HG02678 (cell line): Measurements from ENCODE around the gene STRADB.
"Not testable (repeated sequence)": the region's sequence is repeated elsewhere in the genome, so short reads cannot be mapped to it uniquely, and the experiment has no call there.

Experiments used
- ATAC-seq: cut with Tn5 transposase; IDR thresholded peaks from one replicate; pipeline ENCODE4 v1.9.1; 2021; ENCODE audit warnings: mild to moderate bottlenecking, moderate library complexity; ENCODE audit not compliant: unreplicated experiment

The STRADB gene

DNA sequence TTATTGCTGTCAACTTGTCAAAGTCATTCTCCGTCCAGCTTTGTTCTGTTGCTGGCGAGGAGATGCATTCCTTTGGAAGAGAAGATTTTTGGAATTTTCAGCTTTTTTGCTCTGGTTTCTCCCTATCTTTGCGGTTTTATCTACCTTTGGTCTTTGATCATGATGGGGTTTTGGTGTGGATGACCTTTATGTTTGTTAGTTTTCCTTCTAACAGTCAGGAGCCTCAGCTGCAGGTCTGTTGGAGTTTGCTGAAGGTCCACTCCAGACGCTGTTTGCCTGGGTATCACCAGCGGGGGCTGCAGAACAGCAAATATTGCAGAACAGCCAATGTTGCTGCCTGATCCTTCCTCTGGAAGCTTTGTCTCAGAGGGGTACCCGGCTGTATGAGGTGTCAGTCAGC lies 21.7 kb upstream of the STRADB start:
- ATAC-seq = not testable (repeated sequence)

DNA sequence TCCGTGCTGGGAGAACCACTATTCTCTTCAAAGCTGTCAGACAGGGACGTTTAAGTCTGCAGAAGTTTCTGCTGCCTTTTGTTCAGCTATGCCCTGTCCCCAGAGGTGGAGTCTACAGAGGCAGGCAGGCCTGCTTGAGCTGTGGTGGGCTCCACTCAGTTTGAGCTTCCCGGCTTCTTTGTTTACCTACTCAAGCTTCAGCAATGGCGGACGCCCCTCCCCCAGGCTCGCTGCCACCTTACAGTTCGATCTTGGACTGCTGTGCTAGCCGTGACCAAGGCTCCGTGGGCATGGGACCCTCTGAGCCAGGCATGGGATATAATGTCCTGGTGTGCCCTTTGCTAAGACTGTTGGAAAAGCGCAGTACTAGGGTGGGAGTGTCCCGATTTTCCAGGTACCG lies 21.2 kb upstream of the STRADB start:
- ATAC-seq = not testable (repeated sequence)

DNA sequence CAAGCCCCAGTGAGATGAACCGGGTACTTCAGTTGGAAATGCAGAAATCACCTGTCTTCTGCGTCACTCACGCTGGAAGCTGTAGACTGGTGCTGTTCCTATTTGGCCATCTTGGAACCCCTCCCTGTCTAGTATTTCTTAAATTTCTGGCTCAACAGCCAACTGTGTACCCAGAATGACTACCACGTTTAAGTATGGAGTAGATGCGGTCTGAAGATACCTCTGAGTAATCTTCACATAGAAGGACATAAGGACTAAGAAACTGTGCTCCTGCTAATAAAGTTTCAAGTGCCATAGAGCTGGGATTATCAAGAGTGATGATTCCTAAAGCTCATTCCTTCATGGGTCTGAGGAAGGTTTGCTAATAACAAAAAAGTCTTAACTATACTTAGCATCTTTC lies 20.7 kb upstream of the STRADB start:
- ATAC-seq = no peak

DNA sequence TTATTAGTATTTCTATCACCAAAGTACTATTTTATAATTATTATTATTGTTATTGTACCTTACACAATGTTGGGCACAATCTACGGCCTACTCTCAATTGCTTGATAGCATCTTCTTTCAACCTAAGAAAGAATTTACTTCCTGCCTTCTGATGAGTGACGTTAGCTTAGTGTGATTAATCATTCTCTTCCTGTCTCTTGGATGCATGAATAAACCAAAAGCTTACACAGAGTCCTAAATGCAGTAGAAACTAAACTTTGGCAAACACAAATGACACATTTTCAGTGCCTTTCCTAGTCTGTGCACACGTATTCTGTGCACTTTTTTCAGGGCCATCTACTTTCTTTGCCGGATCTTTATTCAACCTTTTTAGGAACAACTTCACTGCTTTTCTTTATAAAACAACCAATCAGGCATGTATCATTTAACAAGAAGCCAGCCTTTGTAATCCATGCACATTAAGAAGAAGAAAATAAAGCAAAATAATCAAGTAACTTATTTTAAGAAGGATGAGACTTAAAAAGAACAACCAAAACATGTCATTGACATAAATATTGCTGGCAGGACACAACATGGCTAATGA lies 19.4 kb upstream of the STRADB start:
- ATAC-seq = no peak

DNA sequence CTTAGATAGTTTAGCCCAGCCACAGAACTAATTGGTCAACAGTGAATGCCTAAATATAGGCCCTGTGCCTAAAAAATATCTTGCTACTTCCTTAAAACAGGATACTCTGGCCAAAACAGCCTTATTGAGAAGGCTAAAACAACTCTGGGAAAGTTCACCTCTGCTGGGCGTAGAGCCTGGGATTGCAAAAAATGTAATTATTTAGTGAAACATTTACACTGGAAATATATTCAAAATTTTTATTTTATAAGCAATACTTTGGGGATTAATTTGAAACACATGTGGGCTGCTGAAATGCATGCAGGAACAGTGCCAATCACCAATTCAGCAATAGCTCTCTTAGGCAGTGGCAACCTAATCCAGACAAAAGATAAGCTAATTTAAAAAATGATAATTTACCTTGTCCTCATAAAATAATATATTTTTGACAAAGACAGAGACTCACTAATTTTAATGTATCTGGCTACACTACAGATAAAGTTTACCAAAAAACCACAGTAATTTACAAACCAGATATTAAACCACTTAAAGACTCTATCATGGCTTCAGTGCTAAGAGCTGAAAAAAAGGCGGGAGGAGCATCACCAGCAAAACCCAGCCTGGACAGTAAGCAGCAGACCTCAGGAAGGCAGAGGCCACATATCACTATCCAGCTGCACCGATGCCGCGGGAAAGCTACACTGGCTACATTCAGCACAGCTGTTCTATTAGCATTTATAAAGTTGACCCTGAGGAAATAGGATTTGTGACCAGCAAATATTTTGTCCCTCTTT lies 18.7 kb upstream of the STRADB start:
- no peak for ATAC-seq

DNA sequence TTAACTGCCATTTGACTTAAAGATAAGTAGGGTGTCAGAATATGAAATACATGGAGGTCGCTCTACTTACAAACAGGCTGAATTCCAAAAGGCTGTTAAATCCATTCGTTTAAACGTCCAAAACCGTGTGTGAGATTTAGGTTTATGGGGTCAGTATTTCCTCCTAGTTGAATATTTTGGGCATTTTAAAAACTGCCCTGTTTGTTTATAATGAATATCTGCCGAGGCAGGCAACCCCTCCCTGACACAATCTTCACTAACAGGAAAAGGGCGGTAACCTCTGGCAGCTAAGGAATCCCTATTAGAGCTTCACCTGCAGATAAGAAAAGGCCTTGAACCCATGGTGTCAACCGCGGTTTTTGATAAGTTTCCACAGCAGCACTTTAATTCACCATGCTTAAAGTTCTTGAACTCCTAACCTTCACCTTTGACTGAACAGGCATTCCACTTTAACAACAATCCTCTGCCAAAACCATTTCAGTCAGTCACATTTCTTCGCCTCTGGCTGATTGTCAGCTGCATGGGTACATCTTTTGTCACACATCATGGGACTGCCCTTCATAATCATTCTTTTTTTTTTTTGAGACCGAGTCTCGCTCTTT lies 18.0 kb upstream of the STRADB start:
- no peak for ATAC-seq

DNA sequence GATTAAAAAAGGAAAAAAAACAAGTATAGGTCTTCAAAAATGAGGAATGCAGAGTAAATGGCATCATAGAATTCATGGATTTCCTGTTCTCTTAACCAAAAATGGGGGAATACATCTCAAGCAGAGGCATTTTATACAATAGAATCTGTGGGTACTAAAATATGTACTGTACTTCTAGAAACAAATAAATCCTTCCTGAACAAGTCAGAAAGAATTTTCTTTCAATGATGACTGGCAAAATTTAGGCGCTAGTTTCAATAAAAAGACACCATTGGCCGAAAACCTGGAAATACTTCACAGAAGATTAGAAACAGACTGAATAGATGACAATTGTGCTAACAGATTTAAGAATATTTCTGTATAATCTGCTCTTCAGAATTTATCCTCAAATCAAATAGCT lies 15.4 kb upstream of the STRADB start:
- no peak for ATAC-seq

DNA sequence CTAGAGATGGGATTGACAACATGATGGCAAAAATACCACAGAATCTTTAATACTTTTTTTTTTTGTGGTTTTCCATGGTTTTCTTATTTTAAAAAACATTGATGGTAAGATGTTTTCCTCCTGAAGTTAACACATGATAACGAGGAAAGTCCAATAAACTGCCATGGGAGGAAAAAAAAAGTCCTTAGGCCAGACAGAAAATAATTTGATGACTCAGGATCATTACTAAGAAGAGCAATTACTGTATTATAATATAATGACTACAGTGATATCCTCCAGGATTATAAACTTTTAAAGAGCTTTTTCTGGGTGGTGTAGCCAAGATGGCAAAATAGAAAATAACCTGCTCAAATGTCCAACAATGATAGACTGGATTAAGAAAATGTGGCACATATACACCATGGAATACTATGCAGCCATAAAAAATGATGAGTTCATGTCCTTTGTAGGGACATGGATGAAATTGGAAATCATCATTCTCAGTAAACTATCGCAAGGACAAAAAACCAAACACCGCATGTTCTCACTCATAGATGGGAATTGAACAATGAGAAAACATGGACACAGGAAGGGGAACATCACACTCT lies 12.1 kb upstream of the STRADB start:
- ATAC-seq = not testable (repeated sequence)

DNA sequence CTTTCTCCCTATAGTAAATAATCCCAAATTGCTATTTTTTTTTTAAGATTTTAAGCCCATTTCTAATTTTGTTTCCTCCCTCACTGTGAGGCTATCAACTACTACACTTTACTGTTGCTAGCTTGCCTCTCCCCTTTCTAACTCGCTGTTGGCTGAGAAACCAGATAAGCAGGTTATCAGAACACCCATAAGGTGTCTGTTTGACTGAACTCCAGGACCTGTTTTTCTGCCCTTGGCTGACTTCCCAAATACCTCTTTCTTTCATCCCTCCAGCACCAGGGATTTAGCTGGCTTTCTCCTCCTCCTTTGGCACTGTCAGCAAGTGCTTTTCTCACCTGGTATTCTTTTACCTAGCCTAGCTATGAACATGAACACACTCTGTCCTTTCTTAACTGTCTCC lies 11.4 kb upstream of the STRADB start:
- no peak for ATAC-seq

DNA sequence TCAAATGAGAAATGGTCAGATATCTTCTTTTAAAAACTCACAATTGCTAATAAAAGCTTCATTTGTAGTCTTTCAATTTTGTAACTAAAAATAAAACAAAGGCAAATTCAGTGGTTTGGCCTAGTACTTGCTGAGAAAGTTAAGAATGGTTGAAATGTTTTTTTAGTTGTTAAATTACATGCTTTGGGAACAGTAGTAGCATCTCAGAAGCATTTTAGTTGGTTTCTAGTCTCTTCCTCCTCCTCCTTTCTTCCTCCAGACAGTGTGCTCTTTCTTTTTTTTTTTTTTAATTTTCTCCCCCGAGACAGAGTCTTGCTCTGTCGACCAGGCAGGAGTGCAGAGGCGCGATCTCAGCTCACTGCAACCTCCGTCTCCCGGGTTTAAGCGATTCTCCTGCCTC lies 10.1 kb upstream of the STRADB start:
- ATAC-seq = peak; percentile 56

DNA sequence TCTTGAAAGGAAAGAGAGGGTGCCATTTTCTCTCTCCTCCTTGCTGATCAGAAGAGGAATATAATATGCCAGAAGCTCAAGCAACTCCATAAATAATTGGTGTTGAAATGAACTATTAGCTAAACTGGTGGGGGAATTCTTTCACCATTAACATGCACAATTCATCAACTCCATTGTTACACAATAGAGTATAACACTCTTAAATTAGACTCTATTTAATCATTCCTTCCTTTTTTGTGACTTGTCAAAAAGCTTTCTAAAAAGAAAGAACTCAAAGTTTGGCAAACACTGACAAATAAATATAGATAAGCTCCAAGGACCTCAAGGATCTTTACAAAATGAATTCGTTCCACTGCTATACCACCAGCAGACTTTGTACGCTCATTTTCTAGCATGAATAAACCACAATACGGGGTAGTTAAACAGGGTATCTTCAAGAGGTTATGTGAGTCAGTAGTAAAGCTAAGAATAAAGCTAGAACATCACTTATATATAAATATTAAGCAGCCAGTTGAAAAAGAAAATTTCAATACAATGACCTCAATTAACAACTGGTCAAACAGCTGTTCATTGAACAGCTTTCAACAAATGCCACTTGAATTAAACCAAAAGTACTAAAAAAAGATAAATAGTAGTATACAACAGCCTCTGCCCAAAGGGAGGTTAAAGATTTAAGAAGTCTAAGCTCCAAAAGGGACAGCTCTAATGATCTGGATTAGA lies 6.6 kb upstream of the STRADB start:
- ATAC-seq = no peak

DNA sequence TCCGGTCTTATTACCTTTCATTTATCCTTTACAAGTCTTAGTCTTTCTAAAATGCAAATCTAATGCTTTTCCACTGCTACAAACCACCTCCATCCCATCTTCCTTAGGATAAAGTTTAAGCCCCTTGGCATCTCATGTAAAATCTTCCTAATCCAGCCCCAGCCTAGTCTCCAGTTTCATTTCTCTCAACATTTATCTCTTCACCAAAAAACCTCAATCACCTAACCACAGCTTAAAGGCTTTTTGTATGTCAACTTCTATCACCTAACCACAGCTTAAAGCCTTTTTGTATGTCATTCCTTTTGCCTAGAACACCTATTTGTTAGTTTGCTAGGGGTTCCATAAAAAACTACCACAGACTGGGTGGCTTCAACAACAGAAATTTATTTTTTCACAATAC lies 4.5 kb upstream of the STRADB start:
- no peak for ATAC-seq

DNA sequence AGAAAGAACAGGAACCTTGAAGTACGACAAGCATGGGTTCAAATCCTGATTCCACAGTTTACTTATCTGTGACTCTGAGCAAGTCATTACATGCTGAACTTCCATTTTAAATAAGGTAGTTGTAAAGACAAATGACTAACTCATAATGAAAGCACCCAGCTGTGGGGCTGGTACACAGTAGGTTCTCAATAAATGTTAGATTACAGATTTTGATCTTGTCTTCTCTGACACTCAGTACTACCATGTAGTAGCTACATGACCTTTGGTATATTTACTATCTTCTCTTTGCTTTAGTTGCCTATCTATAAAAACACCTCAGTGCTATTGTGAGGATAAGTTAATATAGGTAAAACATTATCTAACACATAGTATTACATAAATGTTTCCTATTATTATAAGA lies 3.5 kb upstream of the STRADB start:
- ATAC-seq = no peak

DNA sequence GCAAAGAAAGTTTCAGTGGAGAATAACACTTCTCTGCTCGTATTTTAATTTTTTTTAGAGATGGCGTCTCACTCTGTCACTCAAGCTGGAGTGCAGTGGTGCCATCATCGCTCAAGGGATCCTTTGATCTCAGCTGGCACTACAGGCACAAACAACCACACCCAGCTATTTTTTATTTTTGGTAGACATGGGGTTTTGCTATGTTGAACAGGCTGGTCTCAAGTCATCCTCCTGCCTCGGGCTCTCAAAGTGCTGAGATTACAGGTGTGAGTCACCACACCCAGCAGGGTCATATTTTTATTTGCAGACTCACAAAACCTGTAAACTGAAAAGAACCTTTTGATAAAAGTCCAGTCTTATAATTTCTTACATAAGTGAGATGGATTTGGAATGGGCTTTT lies 2.8 kb upstream of the STRADB start:
- no peak for ATAC-seq

DNA sequence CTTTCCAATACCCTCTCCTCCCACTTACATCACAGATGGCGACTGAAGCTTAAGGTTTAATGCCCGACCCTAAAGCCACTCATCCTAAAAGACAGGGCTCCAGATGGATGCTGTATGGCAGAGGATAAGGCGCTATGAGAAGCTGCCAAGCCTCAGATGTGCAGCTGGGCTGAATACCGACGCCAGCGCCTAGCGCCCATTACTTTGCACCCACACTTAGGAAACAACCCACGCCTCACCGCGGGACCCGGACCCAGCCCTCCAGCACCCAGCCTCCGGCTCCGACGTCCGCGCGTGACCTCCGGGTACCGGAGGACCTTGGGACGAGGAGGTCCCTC lies 617 bp upstream of the STRADB start:
- peak; percentile 17 for ATAC-seq

DNA sequence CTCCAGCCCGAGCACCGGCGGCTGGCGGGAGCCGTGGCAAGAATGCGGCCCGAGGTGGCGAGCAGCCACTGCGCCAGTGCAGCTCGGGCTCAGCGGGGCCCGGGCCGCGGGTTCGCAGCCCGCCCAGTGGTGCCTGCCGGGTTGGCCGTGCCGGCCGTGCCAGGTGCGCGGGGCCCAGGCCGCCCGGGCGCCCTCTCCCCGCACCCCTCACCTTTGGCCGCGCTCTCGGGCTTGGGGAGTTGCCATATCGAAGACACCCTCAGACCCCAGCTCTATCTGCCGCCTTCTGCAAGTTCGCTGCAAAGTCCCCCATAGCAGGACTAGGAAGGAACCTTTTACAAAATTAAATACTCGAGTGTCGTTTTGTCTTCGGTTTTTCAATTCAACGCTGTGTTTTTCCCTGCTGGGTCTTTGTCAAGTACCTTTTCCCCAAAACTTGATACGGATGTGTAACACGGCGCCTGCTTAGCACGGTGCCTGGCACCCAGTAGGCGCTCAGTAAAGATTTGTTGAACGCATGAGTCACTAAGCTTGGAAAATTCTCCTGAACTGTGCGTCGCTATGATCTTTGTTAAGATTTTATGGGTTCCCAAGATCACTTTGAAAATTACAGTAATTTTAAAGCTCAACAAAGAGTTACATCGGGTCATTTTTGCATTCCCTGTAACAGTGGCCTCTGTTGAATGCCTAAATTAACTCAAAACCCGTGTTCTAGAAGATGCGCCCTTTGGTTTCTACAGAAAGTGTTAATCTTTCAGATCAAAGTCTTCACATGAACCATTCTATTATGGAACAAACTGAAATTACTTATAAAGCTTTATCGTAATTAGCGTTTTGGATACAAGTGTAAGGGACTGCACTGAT lies 750 bp downstream of the STRADB start:
- ATAC-seq = peak; percentile 23

DNA sequence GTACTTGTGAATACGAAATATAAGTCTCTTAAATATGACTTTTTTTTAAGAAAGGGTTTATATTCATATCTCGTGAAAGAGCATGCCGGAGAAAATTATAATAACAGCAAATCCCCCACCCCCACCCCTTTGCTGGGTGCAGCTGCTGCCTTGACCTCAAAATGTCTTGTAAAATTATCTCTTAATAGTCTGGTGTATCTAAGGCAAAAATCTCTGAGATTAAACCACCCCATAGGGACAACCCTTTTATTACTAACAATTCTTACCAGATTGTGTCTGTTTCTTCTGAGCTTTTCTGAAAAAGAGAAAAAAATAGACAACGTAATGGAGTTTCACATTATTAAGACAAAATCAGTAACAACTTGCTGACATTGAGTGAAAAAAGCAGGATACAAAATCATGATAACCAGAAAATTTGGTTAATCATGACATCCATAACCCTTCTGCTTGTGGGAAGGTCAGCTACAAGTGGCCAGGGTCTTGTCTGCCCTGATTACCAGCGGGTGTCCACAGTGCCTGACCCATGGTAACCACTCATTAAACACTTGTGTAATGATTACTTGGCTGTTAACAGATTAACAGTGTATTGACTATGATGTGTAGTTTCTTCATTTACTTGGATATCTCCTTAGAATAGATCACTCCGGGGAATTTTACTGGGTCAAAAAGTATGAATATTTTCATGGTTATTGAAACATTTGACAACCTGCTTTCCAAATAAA lies 1.5 kb downstream of the STRADB start:
- ATAC-seq = no peak

DNA sequence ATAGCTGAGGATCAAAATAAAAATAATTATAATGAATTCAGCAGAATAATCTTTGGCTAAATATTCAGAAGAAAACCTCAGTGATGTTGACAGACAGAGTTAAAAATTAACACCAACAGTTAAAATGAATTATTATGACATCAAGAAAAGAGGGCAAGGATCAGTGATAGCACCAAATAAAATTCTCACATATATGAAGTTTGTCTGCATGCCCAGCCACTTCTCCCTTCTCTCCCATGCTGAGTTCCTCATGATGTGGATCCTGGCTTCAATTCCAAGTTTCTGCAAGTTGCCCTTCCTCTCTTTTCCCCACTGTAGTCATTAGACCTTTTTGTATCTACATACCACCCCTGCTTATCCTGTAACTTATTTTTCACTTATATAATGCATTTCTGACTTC lies 6.8 kb downstream of the STRADB start:
- ATAC-seq = no peak

DNA sequence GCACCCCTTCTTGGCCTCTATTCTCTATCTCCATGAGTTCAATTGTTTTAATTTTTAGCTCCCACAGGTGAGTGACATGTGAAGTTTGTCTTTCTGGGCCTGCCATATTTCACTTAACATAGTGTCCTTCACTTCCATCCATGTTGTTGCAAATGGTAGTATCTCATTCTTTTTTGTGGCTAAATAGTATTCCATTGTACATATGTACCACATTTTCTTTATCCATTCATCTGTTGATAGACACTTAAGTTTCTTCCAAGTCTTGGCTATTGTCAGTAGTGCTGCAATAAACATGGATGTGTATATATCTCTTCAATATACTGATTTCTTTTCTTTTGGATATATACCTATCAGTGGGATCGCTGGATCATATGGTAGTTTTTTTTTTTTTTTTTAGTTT lies 9.0 kb downstream of the STRADB start:
- no peak for ATAC-seq

DNA sequence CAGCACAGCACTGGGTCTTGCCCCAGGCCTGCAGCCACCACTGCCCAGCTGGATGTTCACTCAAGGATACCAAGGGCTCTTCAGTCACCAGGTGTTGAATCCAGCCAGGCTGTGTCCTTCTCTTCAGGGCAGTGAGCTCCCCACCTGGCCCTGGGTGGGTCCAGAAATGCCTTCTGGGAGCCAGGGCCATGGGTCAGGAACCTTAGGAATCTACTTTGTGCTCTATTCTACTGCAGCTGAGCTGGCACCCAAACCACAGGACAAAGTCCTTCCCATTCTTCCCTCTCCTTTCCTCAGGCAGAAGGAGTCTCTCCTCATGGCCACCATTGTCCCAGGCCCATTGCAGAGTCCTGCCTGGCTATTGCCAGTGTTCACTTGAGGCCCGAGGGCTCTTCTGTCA lies 13.0 kb downstream of the STRADB start:
- no peak for ATAC-seq
